Measurements from ENCODE around the gene RPF1. TPM values are rescaled to one million over a fixed set of nuclear protein-coding genes. Genes with fewer than 3 reads are reported as not detected.

RPF1 gene
- total and polyA plus RNA-seq, 2 experiments from 2014 or later, result 31.5 to 35.3 TPM

DNA sequence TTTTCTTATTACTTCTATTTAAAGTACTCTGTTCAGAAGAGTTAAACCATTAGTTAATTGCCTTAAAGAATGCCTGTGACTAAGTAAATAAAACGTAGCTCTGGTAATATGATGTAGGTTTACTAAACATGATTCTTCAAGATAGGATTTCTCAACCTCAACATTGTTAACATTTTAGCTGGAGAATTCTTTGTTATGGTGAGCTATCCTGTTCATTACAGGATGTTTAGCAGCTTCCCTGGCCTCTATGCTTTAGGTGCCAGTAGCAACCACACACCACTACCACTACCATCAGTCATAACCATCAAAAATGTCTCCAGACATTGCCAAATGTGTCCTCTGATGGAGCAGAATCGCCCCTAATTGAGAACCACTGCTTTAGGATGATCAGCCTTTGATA lies 10.7 kb downstream of the RPF1 start:
- Histone ChIP-seq H4K20me1 (ENCODE audit: insufficient read depth, poor library complexity, severe bottlenecking) (no peaks in the 10 kb centered on the region), H3K27me3 (no peaks in the 10 kb centered on the region), H3K27ac (no peak overlapping the region), H3K4me1 (ENCODE audit: insufficient read depth) (no peaks in the 10 kb centered on the region), H3K4me3 (no peak overlapping the region), H2AFZ (no peak overlapping the region), H3K4me2 (no peak overlapping the region), H3K9me3 (ENCODE audit: low read depth) (no peaks in the 10 kb centered on the region), H3K36me3 (replicated peaks; ENCODE audit: insufficient read depth, low read depth) (no peaks in the 10 kb centered on the region), H3K9me2 (replicated peaks; ENCODE audit: insufficient read depth) (no peaks in the 10 kb centered on the region), H3K79me2 (peaks cover 35% of the 10 kb centered on the region)
- 86% methylated on average over 2 of the region's 2 CpGs for WGBS (ENCODE audit: low lambda C conversion rate, missing lambda C conversion rate)
- DNase-seq (ENCODE audit: low spot score), result no peak
- TF ChIP-seq EZH2phosphoT487 (IDR thresholded peaks at IDR 0.05; ENCODE audit: low read depth, severe bottlenecking, unreplicated experiment), result no peak
- no peak for TF ChIP-seq EZH2 (IDR thresholded peaks at IDR 0.05; ENCODE audit: borderline replicate concordance)
- TF ChIP-seq, protein P1, sequence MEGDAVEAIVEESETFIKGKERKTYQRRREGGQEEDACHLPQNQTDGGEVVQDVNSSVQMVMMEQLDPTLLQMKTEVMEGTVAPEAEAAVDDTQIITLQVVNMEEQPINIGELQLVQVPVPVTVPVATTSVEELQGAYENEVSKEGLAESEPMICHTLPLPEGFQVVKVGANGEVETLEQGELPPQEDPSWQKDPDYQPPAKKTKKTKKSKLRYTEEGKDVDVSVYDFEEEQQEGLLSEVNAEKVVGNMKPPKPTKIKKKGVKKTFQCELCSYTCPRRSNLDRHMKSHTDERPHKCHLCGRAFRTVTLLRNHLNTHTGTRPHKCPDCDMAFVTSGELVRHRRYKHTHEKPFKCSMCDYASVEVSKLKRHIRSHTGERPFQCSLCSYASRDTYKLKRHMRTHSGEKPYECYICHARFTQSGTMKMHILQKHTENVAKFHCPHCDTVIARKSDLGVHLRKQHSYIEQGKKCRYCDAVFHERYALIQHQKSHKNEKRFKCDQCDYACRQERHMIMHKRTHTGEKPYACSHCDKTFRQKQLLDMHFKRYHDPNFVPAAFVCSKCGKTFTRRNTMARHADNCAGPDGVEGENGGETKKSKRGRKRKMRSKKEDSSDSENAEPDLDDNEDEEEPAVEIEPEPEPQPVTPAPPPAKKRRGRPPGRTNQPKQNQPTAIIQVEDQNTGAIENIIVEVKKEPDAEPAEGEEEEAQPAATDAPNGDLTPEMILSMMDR (IDR thresholded peaks at IDR 0.05; ENCODE audit: poor library complexity), result no peak

DNA sequence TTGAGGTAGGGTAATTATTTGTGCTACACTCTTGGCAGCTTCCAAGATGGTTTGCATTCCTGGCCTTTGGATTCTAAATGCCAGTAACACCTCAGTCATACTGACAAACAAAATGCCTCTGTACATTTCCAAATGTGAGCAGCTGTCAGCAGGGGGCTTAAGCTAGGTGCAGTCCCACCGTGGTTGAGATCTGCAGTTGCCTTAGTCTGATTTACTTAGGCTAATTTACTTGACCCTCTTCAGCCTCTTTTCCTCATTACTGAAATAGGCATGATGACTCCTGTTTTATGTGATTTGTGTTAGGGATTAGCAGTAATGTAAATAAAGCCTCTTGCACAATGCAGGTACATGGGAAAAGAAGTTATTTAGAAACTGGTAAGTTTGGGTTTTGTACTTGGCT lies 13.7 kb downstream of the RPF1 start:
- Histone ChIP-seq H2AFZ (no peak overlapping the region), H3K27ac (no peak overlapping the region), H3K9me2 (replicated peaks; ENCODE audit: insufficient read depth) (no peaks in the 10 kb centered on the region), H3K9me3 (ENCODE audit: low read depth) (no peaks in the 10 kb centered on the region), H3K27me3 (no peaks in the 10 kb centered on the region), H3K4me3 (no peak overlapping the region), H3K79me2 (peaks cover 21% of the 10 kb centered on the region), H3K4me1 (ENCODE audit: insufficient read depth) (no peaks in the 10 kb centered on the region), H4K20me1 (ENCODE audit: insufficient read depth, poor library complexity, severe bottlenecking) (peaks cover 2% of the 10 kb centered on the region), H3K4me2 (no peak overlapping the region), H3K36me3 (replicated peaks; ENCODE audit: insufficient read depth, low read depth) (peaks cover 2% of the 10 kb centered on the region)
- DNase-seq (ENCODE audit: low spot score), result no peak
- TF ChIP-seq, protein P1 (IDR thresholded peaks at IDR 0.05; ENCODE audit: poor library complexity), result no peak
- TF ChIP-seq EZH2 (IDR thresholded peaks at IDR 0.05; ENCODE audit: borderline replicate concordance) (no peak), EZH2phosphoT487 (IDR thresholded peaks at IDR 0.05; ENCODE audit: low read depth, severe bottlenecking, unreplicated experiment) (no peak)
- WGBS (ENCODE audit: low lambda C conversion rate, missing lambda C conversion rate), result 25% methylated on average over 1 of the region's 1 CpG

DNA sequence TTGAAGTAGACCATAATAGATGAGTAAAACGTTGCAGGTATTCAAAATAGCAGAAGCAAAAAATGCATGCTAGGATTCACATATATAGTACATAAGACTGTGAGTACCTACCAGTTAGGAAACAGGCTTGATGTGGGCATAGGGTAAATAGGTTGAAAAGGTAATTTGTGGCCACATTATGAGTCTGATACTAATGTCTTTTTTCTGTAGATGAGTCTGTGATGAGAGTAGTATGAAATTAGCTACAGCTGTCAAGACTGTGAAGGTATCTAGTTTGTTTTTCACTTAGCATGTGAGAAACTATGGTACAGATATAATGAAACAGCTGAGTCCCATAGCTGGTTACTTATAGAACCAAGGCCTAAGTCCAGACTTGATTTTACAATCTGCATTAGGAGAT lies 14.7 kb downstream of the RPF1 start:
- Histone ChIP-seq H4K20me1 (ENCODE audit: insufficient read depth, poor library complexity, severe bottlenecking) (peaks cover 11% of the 10 kb centered on the region), H3K4me1 (ENCODE audit: insufficient read depth) (no peaks in the 10 kb centered on the region), H3K4me2 (no peak overlapping the region), H3K27me3 (no peaks in the 10 kb centered on the region), H3K36me3 (replicated peaks; ENCODE audit: insufficient read depth, low read depth) (peaks cover 2% of the 10 kb centered on the region), H3K9me3 (ENCODE audit: low read depth) (no peaks in the 10 kb centered on the region), H3K4me3 (no peak overlapping the region), H3K9me2 (replicated peaks; ENCODE audit: insufficient read depth) (no peaks in the 10 kb centered on the region), H2AFZ (no peak overlapping the region), H3K27ac (no peak overlapping the region), H3K79me2 (peaks cover 21% of the 10 kb centered on the region)
- DNase-seq (ENCODE audit: low spot score), result no peak
- WGBS (ENCODE audit: low lambda C conversion rate, missing lambda C conversion rate), result 91% methylated on average over 1 of the region's 1 CpG
- TF ChIP-seq EZH2phosphoT487 (IDR thresholded peaks at IDR 0.05; ENCODE audit: low read depth, severe bottlenecking, unreplicated experiment) (no peak), EZH2 (IDR thresholded peaks at IDR 0.05; ENCODE audit: borderline replicate concordance) (no peak)
- TF ChIP-seq, protein P1 (IDR thresholded peaks at IDR 0.05; ENCODE audit: poor library complexity), result no peak

DNA sequence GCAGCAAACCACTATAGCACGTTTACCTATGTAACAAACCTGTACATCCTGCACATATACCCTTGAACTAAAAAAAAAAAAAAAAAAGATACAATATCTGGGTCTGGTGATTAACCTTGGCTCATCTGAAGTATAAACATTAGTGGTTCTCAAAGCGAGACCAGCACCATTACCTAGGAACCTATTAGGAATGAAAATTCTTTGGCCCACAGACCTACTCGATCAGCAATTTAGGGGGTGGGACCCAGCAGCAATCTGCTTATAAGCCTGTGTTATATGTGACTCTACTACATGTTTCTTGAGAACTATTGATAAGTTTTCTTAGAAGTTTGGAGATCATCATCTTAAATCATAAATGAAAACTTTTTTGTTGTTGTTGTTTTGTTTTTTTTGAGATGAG lies 17.4 kb downstream of the RPF1 start:
- no peaks in the 10 kb centered on the region for H3K9me3 ChIP-seq (ENCODE audit: low read depth)
- peaks cover 42% of the 10 kb centered on the region for H3K79me2 ChIP-seq
- H3K4me3 ChIP-seq, result no peak overlapping the region
- H4K20me1 ChIP-seq (ENCODE audit: insufficient read depth, poor library complexity, severe bottlenecking), result peaks cover 37% of the 10 kb centered on the region
- H2AFZ ChIP-seq, result no peak overlapping the region
- TF ChIP-seq EZH2phosphoT487 (IDR thresholded peaks at IDR 0.05; ENCODE audit: low read depth, severe bottlenecking, unreplicated experiment) (no peak), EZH2 (IDR thresholded peaks at IDR 0.05; ENCODE audit: borderline replicate concordance) (no peak)
- TF ChIP-seq, protein P1 (IDR thresholded peaks at IDR 0.05; ENCODE audit: poor library complexity), result no peak
- peaks cover 2% of the 10 kb centered on the region for H3K36me3 ChIP-seq (replicated peaks; ENCODE audit: insufficient read depth, low read depth)
- no peak for DNase-seq (ENCODE audit: low spot score)
- 97% methylated on average over 3 of the region's 3 CpGs for WGBS (ENCODE audit: low lambda C conversion rate, missing lambda C conversion rate)
- no peak overlapping the region for H3K4me2 ChIP-seq
- H3K9me2 ChIP-seq (replicated peaks; ENCODE audit: insufficient read depth), result no peaks in the 10 kb centered on the region
- no peak overlapping the region for H3K27ac ChIP-seq
- no peaks in the 10 kb centered on the region for H3K27me3 ChIP-seq
- no peaks in the 10 kb centered on the region for H3K4me1 ChIP-seq (ENCODE audit: insufficient read depth)

Measured in hepatocyte (in vitro differentiated cells).